Measurements from ENCODE around the gene ASAP2. TPM values are rescaled to one million over a fixed set of nuclear protein-coding genes. Genes with fewer than 3 reads are reported as not detected.

The ASAP2 gene
- total RNA-seq, 1 donor from 2014 or later, result 49.6 TPM

- TF ChIP-seq CTCF (IDR thresholded peaks at IDR 0.05; ENCODE audit: partially characterized antibody, unreplicated experiment), result no peak
- H3K9me3 Mint-ChIP-seq (ENCODE audit: unreplicated experiment), result peaks cover 8% of the 10 kb centered on the region
- DNase-seq, result no peak
- H3K36me3 Mint-ChIP-seq (ENCODE audit: unreplicated experiment), result no peaks in the 10 kb centered on the region
- H3K27me3 Mint-ChIP-seq (ENCODE audit: unreplicated experiment), result peaks cover 12% of the 10 kb centered on the region
- H3K4me3 Mint-ChIP-seq (ENCODE audit: unreplicated experiment), result peak overlapping the region; percentile 81
- peaks cover 22% of the 10 kb centered on the region for H3K4me1 Mint-ChIP-seq (ENCODE audit: low read depth, unreplicated experiment)
- no peak overlapping the region for H3K27ac Mint-ChIP-seq (ENCODE audit: unreplicated experiment)
Observed at GRCh38 chr2:9205486-9205885, 1.1 kb upstream of the ASAP2 start.

- DNase-seq, result peak; percentile 59
- H3K36me3 Mint-ChIP-seq (ENCODE audit: unreplicated experiment), result no peaks in the 10 kb centered on the region
- no peak for TF ChIP-seq CTCF (IDR thresholded peaks at IDR 0.05; ENCODE audit: partially characterized antibody, unreplicated experiment)
- no peak overlapping the region for H3K27ac Mint-ChIP-seq (ENCODE audit: unreplicated experiment)
- peaks cover 5% of the 10 kb centered on the region for H3K9me3 Mint-ChIP-seq (ENCODE audit: unreplicated experiment)
- peak overlapping the region; percentile 59 for H3K4me3 Mint-ChIP-seq (ENCODE audit: unreplicated experiment)
- peaks cover 7% of the 10 kb centered on the region for H3K27me3 Mint-ChIP-seq (ENCODE audit: unreplicated experiment)
- H3K4me1 Mint-ChIP-seq (ENCODE audit: low read depth, unreplicated experiment), result peaks cover 16% of the 10 kb centered on the region
Observed at GRCh38 chr2:9206991-9207640, 504 bp downstream of the ASAP2 start.

GRCh38 chr2:9207641-9208311, 1.2 kb downstream of the ASAP2 start:
- no peaks in the 10 kb centered on the region for H3K36me3 Mint-ChIP-seq (ENCODE audit: unreplicated experiment)
- H3K4me1 Mint-ChIP-seq (ENCODE audit: low read depth, unreplicated experiment), result peaks cover 16% of the 10 kb centered on the region
- peaks cover 5% of the 10 kb centered on the region for H3K9me3 Mint-ChIP-seq (ENCODE audit: unreplicated experiment)
- DNase-seq, result no peak
- H3K27me3 Mint-ChIP-seq (ENCODE audit: unreplicated experiment), result peaks cover 7% of the 10 kb centered on the region
- H3K27ac Mint-ChIP-seq (ENCODE audit: unreplicated experiment), result peak overlapping the region; percentile 59
- H3K4me3 Mint-ChIP-seq (ENCODE audit: unreplicated experiment), result peak overlapping the region; percentile 90
- no peak for TF ChIP-seq CTCF (IDR thresholded peaks at IDR 0.05; ENCODE audit: partially characterized antibody, unreplicated experiment)

- Mint-ChIP-seq H3K36me3 (ENCODE audit: unreplicated experiment) (no peaks in the 10 kb centered on the region), H3K27ac (ENCODE audit: unreplicated experiment) (no peak overlapping the region), H3K9me3 (ENCODE audit: unreplicated experiment) (peaks cover 5% of the 10 kb centered on the region), H3K4me3 (ENCODE audit: unreplicated experiment) (peak overlapping the region; percentile 90), H3K4me1 (ENCODE audit: low read depth, unreplicated experiment) (peaks cover 16% of the 10 kb centered on the region), H3K27me3 (ENCODE audit: unreplicated experiment) (peaks cover 7% of the 10 kb centered on the region)
- TF ChIP-seq CTCF (IDR thresholded peaks at IDR 0.05; ENCODE audit: partially characterized antibody, unreplicated experiment), result no peak
- DNase-seq, result no peak
Observed at GRCh38 chr2:9208875-9209274, 2.3 kb downstream of the ASAP2 start.

- H3K9me3 Mint-ChIP-seq (ENCODE audit: unreplicated experiment), result peaks cover 5% of the 10 kb centered on the region
- no peak overlapping the region for H3K4me3 Mint-ChIP-seq (ENCODE audit: unreplicated experiment)
- peaks cover 7% of the 10 kb centered on the region for H3K27me3 Mint-ChIP-seq (ENCODE audit: unreplicated experiment)
- peaks cover 16% of the 10 kb centered on the region for H3K4me1 Mint-ChIP-seq (ENCODE audit: low read depth, unreplicated experiment)
- no peak for TF ChIP-seq CTCF (IDR thresholded peaks at IDR 0.05; ENCODE audit: partially characterized antibody, unreplicated experiment)
- no peak overlapping the region for H3K27ac Mint-ChIP-seq (ENCODE audit: unreplicated experiment)
- DNase-seq, result no peak
- H3K36me3 Mint-ChIP-seq (ENCODE audit: unreplicated experiment), result no peaks in the 10 kb centered on the region
Observed at GRCh38 chr2:9210030-9210429, 3.4 kb downstream of the ASAP2 start.
